OCI-LY1 (cell line): ENCODE results near the gene MSRB3.

Source experiments
- H2AFZ ChIP-seq: fragments of 200-600 bp; sonication (generic), shearing (Covaris generic); 2 replicates; pipeline ENCODE4 v1.6.0; 2014; ENCODE audit warnings: antibody characterized with exemption, mild to moderate bottlenecking, low read length
- H3F3A ChIP-seq: fragments of 200-600 bp; sonication (generic), shearing (Covaris generic); 2 replicates; pipeline ENCODE4 v1.6.0; 2014; ENCODE audit warnings: mild to moderate bottlenecking, antibody characterized with exemption, low read length, moderate library complexity; ENCODE audit not compliant: insufficient read depth
- H3K27ac ChIP-seq: fragments of 200-600 bp; sonication (generic); 2 replicates; pipeline ENCODE4 v1.5.1; 2014; ENCODE audit warnings: low read length, mixed run types, mild to moderate bottlenecking, low read depth; ENCODE audit not compliant: poor library complexity, severe bottlenecking
- H3K27me3 ChIP-seq: fragments of 200-600 bp; sonication (generic); 2 replicates; pipeline ENCODE4 v1.6.0; 2014; ENCODE audit warnings: antibody characterized with exemption, mild to moderate bottlenecking, low read length, moderate library complexity; ENCODE audit not compliant: insufficient read depth
- H3K36me3 ChIP-seq: fragments of 200-600 bp; sonication (generic); 2 replicates; pipeline ENCODE4 v1.6.1; 2014; ENCODE audit warnings: mild to moderate bottlenecking, antibody characterized with exemption, low read length, moderate library complexity, mixed read lengths; ENCODE audit not compliant: insufficient read depth
- H3K4me1 ChIP-seq: fragments of 200-600 bp; sonication (generic); 2 replicates; pipeline ENCODE4 v1.5.1; 2014; ENCODE audit warnings: mild to moderate bottlenecking, low read length, moderate library complexity; ENCODE audit not compliant: insufficient read depth, severe bottlenecking
- H3K4me2 ChIP-seq: fragments of 200-600 bp; sonication (generic), shearing (Covaris generic); 2 replicates; pipeline ENCODE4 v1.6.1; 2014; ENCODE audit warnings: low read length
- H3K4me3 ChIP-seq: fragments of 200-600 bp; sonication (generic); 2 replicates; pipeline ENCODE4 v1.5.1; 2014; ENCODE audit warnings: low read length, low read depth, mild to moderate bottlenecking, mixed read lengths; ENCODE audit not compliant: poor library complexity, severe bottlenecking
- H3K79me2 ChIP-seq: fragments of 200-600 bp; shearing (Covaris generic); 2 replicates; pipeline ENCODE4 v1.6.1; 2016; ENCODE audit warnings: mixed run types, low read length, mixed read lengths; ENCODE audit not compliant: insufficient read depth
- H3K9ac ChIP-seq: fragments of 200-600 bp; sonication (generic), shearing (Covaris generic); 2 replicates; pipeline ENCODE4 v1.6.1; 2014; ENCODE audit warnings: mild to moderate bottlenecking, low read length, mixed read lengths
- H3K9me2 ChIP-seq: fragments of 200-600 bp; sonication (generic), shearing (Covaris generic); 2 replicates; pipeline ENCODE4 v1.6.1; 2014; ENCODE audit warnings: low read depth, mild to moderate bottlenecking, low read length, mixed read lengths
- H3K9me3 ChIP-seq: fragments of 200-600 bp; shearing (Covaris generic); 2 replicates; pipeline ENCODE4 v1.6.1; 2014; ENCODE audit warnings: low read length, mixed read lengths
- H4K20me1 ChIP-seq: fragments of 200-600 bp; sonication (generic), shearing (Covaris generic); 2 replicates; pipeline ENCODE4 v1.6.0; 2016; ENCODE audit warnings: mild to moderate bottlenecking, low read length; ENCODE audit not compliant: insufficient read depth
- CTCF ChIP-seq: fragments of 200-600 bp; sonication (generic), shearing (Covaris generic); IDR thresholded peaks from 2 replicates; pipeline ENCODE4 v1.5.1; 2017; ENCODE audit warnings: mild to moderate bottlenecking, antibody characterized with exemption, low read length, moderate library complexity, mixed read lengths
- EZH2 ChIP-seq: fragments of 200-600 bp; sonication (generic), shearing (Covaris generic); IDR thresholded peaks from 2 replicates; pipeline ENCODE4 v1.8.0; 2017; ENCODE audit warnings: borderline replicate concordance, mixed run types, mild to moderate bottlenecking, antibody characterized with exemption, low read length, moderate library complexity, mixed read lengths

The MSRB3 gene

GRCh38 chr12:65326616-65327015 is 48.1 kb downstream of the MSRB3 start:
- Histone ChIP-seq H3K4me3 (no peak overlapping the region), H3K27me3 (no peaks in the 10 kb centered on the region), H3K36me3 (no peaks in the 10 kb centered on the region), H3K4me1 (no peaks in the 10 kb centered on the region), H3K9ac (no peak overlapping the region), H3K79me2 (no peaks in the 10 kb centered on the region), H3K9me2 (no peaks in the 10 kb centered on the region), H3F3A (no peaks in the 10 kb centered on the region), H3K9me3 (no peaks in the 10 kb centered on the region), H3K27ac (no peak overlapping the region), H3K4me2 (no peak overlapping the region), H4K20me1 (no peaks in the 10 kb centered on the region), H2AFZ (no peak overlapping the region)
- TF ChIP-seq CTCF: no peak
- TF ChIP-seq EZH2: no peak

- Histone ChIP-seq H4K20me1 (no peaks in the 10 kb centered on the region), H2AFZ (no peak overlapping the region), H3K9me2 (no peaks in the 10 kb centered on the region), H3K4me3 (no peak overlapping the region), H3K4me1 (no peaks in the 10 kb centered on the region), H3K27me3 (no peaks in the 10 kb centered on the region), H3K9ac (no peak overlapping the region), H3F3A (no peaks in the 10 kb centered on the region), H3K27ac (no peak overlapping the region), H3K4me2 (no peak overlapping the region), H3K79me2 (no peaks in the 10 kb centered on the region), H3K36me3 (no peaks in the 10 kb centered on the region), H3K9me3 (no peaks in the 10 kb centered on the region)
- TF ChIP-seq EZH2 (no peak), CTCF (no peak)
Observed at GRCh38 chr12:65327207-65328076, 49.0 kb downstream of the MSRB3 start.

- H3K4me3 ChIP-seq: no peak overlapping the region
- H3K4me2 ChIP-seq: no peak overlapping the region
Observed at GRCh38 chr12:65329721-65330120, 51.2 kb downstream of the MSRB3 start.

More at GRCh38 chr12:65329721-65330120, 51.2 kb downstream of the MSRB3 start:
- H4K20me1 ChIP-seq: no peaks in the 10 kb centered on the region
- H3K9ac ChIP-seq: no peak overlapping the region
- no peaks in the 10 kb centered on the region for H3K9me2 ChIP-seq
- no peak overlapping the region for H3K27ac ChIP-seq
- H3F3A ChIP-seq: no peaks in the 10 kb centered on the region
- H3K27me3 ChIP-seq: no peaks in the 10 kb centered on the region
- H3K36me3 ChIP-seq: no peaks in the 10 kb centered on the region
- no peak overlapping the region for H2AFZ ChIP-seq
- no peaks in the 10 kb centered on the region for H3K4me1 ChIP-seq
- TF ChIP-seq CTCF (no peak), EZH2 (no peak)
- H3K79me2 ChIP-seq: no peaks in the 10 kb centered on the region
- H3K9me3 ChIP-seq: no peaks in the 10 kb centered on the region
